ENCODE results near the gene ZNF280B. TPM values are rescaled to one million over a fixed set of nuclear protein-coding genes. Genes with fewer than 3 reads are reported as not detected.

Gene ZNF280B, protein sequence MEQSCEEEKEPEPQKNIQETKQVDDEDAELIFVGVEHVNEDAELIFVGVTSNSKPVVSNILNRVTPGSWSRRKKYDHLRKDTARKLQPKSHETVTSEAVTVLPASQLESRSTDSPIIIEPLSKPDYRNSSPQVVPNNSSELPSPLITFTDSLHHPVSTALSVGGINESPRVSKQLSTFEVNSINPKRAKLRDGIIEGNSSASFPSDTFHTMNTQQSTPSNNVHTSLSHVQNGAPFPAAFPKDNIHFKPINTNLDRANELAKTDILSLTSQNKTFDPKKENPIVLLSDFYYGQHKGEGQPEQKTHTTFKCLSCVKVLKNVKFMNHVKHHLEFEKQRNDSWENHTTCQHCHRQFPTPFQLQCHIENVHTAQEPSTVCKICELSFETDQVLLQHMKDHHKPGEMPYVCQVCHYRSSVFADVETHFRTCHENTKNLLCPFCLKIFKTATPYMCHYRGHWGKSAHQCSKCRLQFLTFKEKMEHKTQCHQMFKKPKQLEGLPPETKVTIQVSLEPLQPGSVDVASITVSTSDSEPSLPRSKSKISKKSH
- total RNA-seq = 0.53 and 0.86 TPM in 2 replicates

DNA sequence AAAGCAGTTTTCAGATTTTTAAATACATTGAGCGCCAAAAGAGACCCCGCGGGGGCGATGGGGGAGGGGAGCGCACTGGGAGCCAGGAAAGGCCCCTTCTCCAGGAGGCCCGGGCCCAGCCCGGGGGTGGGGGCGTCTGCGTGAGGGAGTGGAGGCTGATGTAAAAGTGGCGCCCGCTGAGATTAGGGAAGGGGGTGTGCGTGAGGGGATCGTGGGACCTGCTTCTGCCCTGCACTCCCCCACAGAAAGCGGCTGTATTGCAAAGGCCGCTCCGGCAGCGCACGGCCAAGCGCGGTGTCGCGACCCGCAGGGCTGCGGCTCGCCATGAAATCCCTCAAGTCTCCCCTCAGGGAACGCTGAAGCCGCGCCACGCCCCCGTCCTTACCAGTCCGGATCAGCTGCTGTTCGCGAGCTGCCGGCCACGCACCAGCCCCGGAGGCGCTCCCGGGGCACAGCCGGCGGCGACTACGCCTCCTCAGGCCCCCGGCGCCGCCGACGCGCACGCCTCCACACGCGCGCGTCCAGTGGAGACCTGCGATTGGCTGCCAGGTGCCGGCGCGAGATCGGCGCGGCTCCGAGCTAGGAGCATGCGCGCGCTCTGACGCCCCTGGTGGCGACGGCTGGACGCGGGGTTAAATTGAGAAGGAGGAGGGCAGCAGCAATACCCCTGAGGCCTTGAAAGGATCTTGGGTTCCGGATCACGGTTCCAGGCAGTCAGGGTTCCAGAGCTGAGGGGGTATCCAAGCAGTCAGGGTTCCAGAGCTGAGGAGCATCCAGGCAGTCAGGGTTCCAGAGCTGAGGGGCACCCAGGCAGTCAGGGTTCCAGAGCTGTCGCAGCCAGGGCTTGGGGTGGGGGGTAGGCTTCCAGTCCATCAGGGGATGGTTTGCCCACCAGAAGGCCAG, at the start of gene ZNF280B:
TSS of gene ZNF280B (minus strand) at position 469 of the 903 bp plus-strand sequence. CDS start 19,344 bp downstream, outside the sequence.

DNA sequence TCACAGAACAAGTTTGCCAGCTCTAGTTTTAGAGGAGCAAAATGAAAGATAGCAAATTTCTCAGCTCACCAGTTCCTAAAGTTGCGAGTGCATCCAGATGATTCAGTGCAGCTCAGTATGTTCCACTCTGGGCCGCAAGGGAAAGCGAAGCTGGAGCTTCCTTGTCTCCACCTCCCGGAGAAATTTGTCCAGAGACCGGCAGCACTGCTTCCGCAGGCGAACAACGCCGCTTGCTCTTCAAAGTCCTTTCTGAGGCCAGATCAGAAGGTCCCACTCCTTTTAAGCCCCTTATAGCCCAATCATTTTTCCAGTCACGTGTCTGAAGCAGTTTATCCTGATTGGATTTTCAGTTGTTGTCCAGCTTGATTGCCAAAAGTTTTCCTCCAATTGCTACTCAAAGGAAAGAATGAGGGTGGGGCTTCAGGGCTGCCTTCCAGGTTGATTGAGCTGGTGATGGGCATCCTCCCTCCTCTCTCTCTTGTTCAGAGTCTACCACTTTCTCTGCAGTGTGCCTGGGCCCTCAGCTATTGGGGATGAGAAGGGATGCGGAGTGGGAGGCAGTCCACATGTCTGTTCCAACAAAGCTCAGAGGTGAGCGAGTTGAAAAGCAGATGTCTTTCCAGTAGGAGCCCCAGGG, 11.6 kb upstream of the ZNF280B start, which contains the start of gene ZNF280A:
TSS of gene ZNF280A (minus strand) at position 251 of the 637 bp plus-strand sequence. CDS start 4,640 bp downstream, outside the sequence.

Other genes starting within 250 kb of the ZNF280B start
- not detected in 2 replicates for gene ZNF280A, start 11.5 kb upstream of the ZNF280B start, total RNA-seq
- gene PRAME, start 50.5 kb upstream of the ZNF280B start, total RNA-seq = not detected in 2 replicates
- gene GGTLC2, start 135.9 kb upstream of the ZNF280B start, total RNA-seq = not detected in 2 replicates

Measured in myometrial cell (primary cell).